ENCODE results near the gene SLC35F3.
"Not testable (repeated sequence)": the region's sequence is repeated elsewhere in the genome, so short reads cannot be mapped to it uniquely, and the experiment has no call there.

The SLC35F3 gene

GRCh38 chr1:234222561-234223280 lies 318.2 kb downstream of the SLC35F3 start:
- no peak for DNase-seq (ENCODE audit: low spot score)

DNA sequence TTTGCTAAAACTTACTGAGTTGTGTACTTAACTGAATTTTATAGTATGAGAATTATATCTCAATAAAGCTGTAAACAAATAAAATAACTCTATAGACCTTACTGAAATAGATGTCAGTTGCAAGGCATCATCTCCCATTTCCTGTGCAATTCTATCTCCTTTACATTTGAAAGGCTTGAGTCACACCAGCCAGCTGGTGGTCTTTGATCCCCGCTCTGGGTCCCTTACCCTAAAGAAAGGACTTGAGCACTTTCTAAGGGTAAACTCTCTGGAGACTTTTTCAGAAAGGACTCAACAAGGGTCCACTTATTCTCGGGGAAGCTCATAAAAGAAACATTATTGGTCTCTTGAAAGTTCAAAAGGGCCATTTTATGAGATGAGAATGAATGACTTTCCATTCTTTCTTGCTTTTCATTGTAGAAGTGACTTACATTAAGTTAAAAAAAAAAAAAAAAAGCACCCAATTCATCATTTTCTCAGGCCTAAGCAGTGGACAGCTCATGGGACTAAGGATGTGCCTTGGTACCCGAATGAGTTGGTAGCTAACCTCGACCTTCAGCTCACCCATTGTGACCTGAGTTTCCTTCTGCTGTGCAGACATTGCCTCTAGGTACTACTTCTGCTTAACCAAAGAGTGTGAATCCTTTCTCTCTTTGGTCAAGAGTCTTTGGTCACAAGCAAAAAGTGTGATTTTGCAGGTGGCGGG lies 321.8 kb downstream of the SLC35F3 start:
- peak; percentile 83 for DNase-seq (ENCODE audit: low spot score)

DNA sequence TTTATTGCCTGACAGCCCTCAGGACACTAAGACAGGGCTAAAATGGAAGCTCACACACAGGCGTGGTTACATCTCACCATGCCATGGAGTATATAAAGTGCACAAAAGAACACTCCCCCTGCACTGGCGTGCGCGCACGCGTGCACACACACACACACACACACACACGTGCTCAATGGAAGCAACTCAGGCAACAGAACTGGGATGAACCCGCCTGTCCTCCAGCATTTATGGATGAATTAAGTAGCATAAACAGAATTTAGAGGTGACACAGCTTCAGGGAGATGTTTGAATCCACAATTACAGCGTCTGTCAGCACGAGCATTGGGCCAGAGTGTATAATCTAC lies 322.3 kb downstream of the SLC35F3 start:
- DNase-seq (ENCODE audit: low spot score) = no peak

- no peak for DNase-seq (ENCODE audit: low spot score)
Observed at GRCh38 chr1:234229581-234230387, 325.3 kb downstream of the SLC35F3 start.

DNA sequence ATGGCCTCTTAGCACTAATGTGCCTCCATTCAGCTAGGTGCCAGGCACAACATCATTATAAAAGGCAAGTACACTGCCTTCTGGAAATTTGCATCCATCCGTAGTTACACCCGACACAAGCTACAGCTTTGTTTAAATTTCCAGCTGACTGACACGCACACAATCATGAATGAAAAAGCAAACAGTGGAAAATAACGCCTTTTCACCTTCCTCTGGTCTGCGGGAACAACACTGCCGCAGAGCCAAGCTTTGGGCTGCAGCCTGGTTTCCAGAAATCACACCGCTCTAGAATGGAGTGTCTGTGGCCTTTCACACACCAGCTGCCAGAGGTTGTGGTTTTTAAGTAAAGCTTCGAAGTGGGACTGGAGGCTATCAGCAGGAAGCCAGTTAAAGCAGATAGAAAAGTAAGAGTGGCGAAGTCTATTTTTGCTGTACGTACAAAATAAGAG lies 326.0 kb downstream of the SLC35F3 start:
- no peak for DNase-seq (ENCODE audit: low spot score)

DNA sequence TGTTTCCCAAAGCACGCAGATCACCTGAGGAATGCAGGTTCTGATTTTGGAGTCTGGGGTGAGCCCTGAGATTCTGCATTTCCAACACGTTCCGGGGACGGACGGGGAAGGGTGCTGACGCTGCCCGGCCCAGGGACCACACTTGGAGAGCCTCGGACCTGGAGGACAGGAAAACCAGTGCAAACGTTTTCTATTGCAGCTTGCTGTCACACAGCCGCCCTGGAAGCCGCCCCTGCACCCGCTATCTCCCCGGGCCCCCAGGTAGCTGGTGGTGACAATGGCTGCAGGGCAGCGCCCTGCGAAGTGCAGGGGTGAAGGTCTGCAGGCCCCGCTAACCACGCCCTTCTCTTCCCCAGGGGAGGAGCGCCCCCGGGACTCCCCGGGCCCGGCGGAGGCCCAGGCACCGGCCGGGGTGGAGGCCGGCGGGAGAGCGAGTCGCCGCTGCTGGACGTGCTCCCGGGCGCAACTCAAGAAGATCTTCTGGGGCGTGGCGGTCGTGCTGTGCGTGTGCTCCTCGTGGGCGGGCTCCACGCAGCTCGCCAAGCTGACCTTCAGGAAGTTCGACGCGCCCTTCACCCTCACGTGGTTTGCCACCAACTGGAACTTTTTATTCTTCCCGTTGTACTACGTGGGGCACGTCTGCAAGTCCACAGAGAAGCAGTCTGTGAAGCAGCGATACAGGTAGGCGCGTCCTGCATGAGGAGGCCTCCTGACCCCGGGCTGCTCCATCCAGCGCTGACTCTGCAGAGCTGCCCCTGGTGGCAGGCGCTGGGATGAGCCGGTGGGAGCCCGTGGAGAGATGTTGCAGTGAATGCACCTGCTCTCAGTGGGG lies 326.8 kb downstream of the SLC35F3 start:
- no peak for DNase-seq (ENCODE audit: low spot score)

DNA sequence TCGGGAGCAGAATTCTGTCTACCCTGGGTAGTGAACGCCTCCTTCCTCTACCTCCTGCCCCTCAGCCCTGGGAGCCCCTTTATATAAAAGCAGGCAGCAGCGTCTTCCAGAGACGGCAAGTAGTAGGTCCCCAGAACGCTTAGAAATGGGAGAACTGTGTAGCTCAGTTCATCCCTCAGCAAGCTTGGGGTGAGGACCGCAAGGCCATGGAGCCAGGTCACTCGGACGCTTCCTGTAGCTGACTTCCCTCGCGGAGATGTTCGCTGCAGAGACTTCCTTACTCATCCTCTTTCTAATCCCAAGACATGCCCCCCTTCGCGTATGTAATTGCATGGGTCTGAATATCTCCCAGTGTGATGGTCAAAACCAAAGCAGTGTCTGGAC lies 327.4 kb downstream of the SLC35F3 start:
- DNase-seq (ENCODE audit: low spot score) = no peak

DNA sequence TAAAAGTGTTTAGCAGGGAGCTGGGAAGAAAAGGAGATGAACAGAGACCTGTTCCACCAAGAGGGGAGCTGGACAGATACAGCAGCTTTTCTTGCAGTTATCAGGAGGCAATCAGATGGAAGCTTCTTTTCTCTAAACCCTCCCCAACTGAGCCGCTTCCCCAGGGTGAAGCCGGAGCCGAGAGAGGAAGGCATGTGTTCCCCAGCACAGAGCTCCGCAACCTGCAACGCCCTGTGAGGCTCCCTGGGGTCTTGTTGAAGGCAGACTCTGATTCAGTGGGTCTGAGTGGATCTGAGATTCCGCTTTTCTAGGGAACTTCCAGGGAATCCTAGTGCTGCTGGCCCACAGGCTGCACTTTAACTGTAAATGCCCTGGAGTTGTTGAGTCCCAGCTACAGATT lies 329.7 kb downstream of the SLC35F3 start:
- no peak for DNase-seq (ENCODE audit: low spot score)

DNA sequence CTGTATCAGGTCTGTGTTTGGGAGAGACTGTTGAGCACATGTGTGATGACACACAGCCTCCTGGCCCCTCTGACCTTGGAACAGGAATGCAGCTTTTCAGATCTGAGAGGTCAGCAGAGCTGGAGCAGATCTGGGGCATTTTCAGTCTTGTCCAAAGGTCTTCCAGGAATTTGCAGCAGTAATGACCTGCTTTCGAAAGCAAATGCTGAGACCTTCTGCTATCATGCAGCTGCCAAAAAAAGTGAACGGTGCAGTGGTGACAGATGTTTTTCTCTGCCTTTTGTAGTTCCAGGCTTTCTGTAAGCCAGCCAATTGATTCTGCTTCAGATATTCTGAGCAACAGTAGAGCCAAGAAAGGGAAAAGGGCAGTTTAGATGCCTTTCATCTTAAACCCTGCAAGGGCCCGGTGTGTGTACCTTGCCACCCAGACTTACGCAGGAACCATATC lies 331.0 kb downstream of the SLC35F3 start:
- no peak for DNase-seq (ENCODE audit: low spot score)

GRCh38 chr1:234237393-234237792 lies 332.9 kb downstream of the SLC35F3 start:
- DNase-seq (ENCODE audit: low spot score) = no peak

DNA sequence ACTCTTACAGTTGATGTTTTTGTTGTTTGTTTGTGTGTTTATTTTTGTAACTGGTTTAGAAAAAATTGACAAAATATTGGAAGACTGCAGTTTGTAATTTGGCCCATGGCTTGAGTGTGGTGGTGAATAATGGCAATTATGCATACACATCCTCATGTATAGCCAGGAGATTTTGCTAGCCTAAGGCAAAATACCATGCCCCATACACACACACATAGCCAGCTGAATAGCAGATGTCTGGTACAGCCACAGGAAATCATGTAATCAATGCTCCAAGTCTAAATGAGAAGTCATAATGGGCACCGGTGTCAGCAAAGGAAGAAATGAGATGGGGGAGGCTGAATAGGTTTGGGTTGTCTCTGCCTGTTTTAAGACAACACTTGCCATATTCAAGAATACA lies 333.6 kb downstream of the SLC35F3 start:
- DNase-seq (ENCODE audit: low spot score) = no peak

DNA sequence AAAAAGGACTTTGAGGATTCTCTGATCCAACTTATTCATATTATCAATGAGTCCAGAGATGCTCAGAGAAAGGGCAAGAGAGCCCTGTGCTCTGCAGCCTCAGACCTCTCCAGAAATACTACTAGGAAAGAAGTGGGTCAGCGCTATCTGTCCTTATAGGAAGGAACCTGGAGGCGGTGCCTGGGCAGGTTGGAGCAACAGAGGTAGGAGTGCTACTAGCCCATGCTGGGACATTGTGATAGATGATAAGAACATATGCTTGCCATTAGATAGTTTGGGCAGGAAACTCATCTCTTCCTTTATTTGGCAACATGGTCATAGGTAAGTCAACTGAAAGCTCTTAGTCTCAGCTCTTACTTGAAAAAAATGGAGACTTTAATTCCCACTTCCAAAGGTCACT lies 335.0 kb downstream of the SLC35F3 start:
- DNase-seq (ENCODE audit: low spot score) = no peak

GRCh38 chr1:234239936-234240335 lies 335.5 kb downstream of the SLC35F3 start:
- no peak for DNase-seq (ENCODE audit: low spot score)

DNA sequence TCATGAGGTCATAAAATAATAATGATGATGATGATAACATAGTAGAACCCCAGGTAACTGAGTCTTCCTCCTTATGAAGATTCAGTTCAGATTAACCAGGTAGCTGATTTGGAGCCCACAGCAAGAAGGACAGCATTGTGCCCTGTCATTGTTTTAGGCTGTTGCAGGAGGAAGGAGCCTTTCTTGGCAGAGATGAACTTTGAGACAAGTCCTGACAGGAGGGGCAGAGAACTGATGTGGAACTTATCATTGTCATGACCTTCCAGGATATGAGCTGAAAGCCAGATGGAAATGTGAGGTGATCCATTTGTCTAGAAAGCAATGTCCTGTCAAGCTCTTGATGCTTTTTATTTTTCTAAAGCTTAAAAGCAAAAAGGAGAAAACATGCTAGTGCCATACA lies 336.2 kb downstream of the SLC35F3 start:
- DNase-seq (ENCODE audit: low spot score) = no peak

DNA sequence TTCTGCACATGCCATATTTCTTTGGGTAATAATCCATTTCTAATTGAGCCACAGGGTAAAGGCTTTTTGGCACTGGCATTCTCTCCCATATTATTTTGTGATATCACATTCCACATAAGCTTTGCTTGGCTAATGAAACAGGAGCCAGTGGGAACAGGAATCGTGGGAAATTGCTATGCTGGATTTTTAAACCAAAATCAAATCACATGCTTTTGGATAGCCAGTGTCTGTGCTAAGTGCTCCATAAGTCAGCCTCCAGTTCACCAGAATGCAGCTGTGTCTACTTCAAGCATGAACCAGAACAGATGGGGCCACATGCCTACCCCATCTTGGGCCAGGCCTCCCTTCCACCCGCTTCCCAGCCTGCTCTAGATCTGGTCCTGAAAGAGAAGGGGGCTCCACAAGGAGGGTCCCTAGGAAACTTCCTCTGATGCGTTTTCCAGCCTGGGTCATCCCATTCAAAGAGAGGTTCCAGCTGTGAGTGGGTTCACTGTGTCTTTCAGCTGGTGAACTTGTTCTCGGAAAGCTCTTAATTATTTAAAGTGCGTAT lies 337.5 kb downstream of the SLC35F3 start:
- no peak for DNase-seq (ENCODE audit: low spot score)

DNA sequence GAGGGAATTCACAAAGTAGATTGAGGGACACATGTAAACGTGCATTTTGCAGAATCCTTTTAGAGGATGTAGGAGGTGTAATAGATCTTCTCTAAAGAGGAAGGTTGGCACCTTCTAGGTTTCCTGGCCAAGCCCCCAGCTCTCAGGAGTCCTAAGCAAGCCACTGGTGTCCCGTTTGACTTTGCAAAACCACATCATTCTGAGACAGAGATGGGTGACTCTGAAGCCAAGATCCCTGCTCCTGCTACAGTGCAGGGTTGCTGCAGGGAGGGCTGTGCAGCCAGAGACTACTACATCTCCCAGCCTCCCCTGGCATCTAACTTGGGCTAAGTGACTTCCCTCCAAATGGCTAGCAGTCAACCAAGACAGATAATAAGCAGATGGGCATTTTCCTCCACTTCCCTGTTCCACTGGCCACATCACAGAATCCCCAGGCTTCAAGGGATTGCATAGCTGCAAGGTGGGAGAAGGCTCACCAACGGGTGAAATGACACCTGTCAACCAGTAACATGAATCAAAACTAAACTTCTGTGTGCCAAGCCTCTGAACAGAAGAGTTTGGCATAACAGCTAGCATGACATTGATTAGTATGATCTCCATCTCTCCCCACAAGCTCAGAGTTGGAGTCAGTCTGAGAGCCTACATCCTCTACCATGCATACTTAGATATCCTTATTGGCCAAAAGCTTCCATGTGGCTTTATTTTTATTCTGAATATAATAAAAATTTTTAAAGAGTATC lies 339.2 kb downstream of the SLC35F3 start:
- no peak for DNase-seq (ENCODE audit: low spot score)

DNA sequence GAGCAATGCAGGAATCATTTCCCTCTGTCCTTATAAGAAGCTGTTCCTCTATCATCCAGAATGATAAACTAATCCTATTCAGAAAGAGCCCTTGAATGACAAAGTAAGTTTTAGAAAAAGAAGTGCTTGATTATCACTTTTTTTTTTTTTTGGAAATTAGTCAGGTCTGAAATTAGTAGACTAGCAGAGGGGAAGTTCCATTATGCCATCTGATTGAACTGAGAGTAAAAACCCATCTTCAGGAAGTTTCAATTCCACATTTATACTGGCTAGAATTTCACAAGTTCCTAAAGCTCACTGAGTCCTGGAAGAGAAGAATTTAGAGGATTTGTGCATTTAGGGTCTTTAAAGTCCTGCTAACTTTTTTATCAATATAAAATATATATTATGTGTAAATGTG lies 340.0 kb downstream of the SLC35F3 start:
- DNase-seq (ENCODE audit: low spot score) = no peak

DNA sequence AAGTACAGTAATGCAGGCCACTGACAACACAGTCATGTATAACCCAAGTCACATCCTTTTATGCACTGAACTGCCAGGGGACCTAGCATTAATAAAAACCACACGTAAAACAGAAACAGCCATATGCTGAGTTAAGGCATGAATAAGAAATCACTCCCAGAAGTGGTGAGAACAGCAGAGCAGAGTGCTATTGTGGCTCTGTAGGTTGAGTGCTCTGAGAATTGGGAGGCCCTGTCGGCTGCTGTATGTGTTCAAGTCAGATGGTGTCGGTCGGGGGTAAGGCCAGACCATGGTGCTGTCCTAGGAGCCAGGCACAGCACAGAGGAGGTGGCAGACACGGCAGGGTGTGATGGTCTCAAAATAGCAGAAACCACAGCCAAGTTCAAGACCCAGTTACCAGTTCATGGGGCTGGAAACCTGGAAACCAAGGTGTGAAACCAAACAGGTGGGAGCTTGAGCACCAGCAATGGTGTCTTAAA lies 342.2 kb downstream of the SLC35F3 start:
- no peak for DNase-seq (ENCODE audit: low spot score)

GRCh38 chr1:234247746-234248145 lies 343.3 kb downstream of the SLC35F3 start:
- DNase-seq (ENCODE audit: low spot score) = not testable (repeated sequence)

DNA sequence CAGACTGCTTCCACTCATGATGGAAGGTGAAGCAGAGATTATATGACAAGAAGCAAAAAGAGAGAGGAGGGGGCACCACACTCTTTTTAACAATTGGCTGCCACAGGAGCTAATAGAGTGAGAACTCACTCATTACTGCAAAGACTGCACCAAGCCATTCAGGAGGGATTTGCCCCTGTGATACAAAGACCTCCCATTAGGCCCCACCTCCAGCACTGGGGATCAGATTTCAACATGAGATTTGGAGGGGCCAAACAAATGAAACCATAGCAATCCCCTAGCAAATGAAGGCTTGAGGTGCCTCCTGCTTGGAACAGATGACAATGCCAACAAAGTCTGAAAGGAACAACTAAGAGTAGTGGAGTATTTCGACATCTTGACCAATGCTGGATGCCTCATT lies 346.3 kb downstream of the SLC35F3 start:
- DNase-seq (ENCODE audit: low spot score) = no peak

DNA sequence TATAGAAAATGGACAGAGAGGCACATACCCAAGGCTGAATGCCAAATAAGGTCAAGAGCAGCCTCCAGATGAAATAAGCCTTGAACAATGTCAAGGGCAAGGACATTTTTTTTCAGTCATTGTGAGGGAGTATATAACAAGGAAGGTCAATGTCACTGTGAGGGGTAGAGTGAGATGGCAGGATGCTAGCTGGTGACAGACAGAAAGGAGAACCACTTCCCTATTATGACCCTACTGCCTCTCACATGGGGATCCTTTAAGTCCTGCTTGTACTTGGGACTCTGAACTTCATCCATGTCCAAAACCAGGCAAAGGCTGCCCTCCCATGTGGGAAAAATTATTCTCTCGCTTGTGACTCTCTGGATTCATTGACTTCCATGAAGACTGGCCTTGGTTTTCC lies 349.3 kb downstream of the SLC35F3 start:
- DNase-seq (ENCODE audit: low spot score) = no peak
